ENCODE measurements around the gene KIF25. TPM values are rescaled to one million over a fixed set of nuclear protein-coding genes. Genes with fewer than 3 reads are reported as not detected.

The KIF25 gene
- total RNA-seq, 1 experiment from 2014 or later = 0.39 TPM

GRCh38 chr6:168039849-168040248 lies 42.4 kb downstream of the KIF25 start:
- no peak overlapping the region for H3K27ac ChIP-seq (ENCODE audit: low read depth, low read length, poor library complexity, severe bottlenecking)
- no peaks in the 10 kb centered on the region for H3K27me3 ChIP-seq (replicated peaks; ENCODE audit: insufficient read depth, low read depth, low read length, poor library complexity)
- ChIA-PET POLR2A (ENCODE audit: low non-redundant PET) (no interaction called here), CTCF (no interaction called here)
- peaks cover 23% of the 10 kb centered on the region for H3K9me3 ChIP-seq (ENCODE audit: low read depth, low read length, poor library complexity, severe bottlenecking)
- H3K4me3 ChIP-seq (ENCODE audit: low read depth, low read length, poor library complexity, severe bottlenecking) = no peak overlapping the region
- intact Hi-C loops (cut with micrococcal nuclease; ENCODE audit: unreplicated experiment) = no loop called here
- TF ChIP-seq EZH2 (IDR thresholded peaks at IDR 0.05; ENCODE audit: borderline replicate concordance, low read depth, low read length, poor library complexity, severe bottlenecking) = no peak
- TF ChIP-seq CTCF (conservative IDR thresholded peaks at IDR 0.05; ENCODE audit: low read depth, low read length) = no peak
- H3K36me3 ChIP-seq (ENCODE audit: insufficient read depth, low read length, poor library complexity, severe bottlenecking) = no peaks in the 10 kb centered on the region
- H3K4me1 ChIP-seq (ENCODE audit: insufficient read depth, low read length, poor library complexity, severe bottlenecking) = peaks cover 3% of the 10 kb centered on the region
- BruUV-seq (replicated peaks) = no TSS peak
- DNase-seq (ENCODE audit: low spot score) = no peak

- no peak overlapping the region for H3K4me3 ChIP-seq (ENCODE audit: low read depth, low read length, poor library complexity, severe bottlenecking)
- TF ChIP-seq CTCF (conservative IDR thresholded peaks at IDR 0.05; ENCODE audit: low read depth, low read length) (no peak), EZH2 (IDR thresholded peaks at IDR 0.05; ENCODE audit: borderline replicate concordance, low read depth, low read length, poor library complexity, severe bottlenecking) (no peak)
- ChIA-PET CTCF (no interaction called here), POLR2A (ENCODE audit: low non-redundant PET) (no interaction called here)
- no peak overlapping the region for H3K27ac ChIP-seq (ENCODE audit: low read depth, low read length, poor library complexity, severe bottlenecking)
- BruUV-seq (replicated peaks) = no TSS peak
- intact Hi-C loops (cut with micrococcal nuclease; ENCODE audit: unreplicated experiment) = no loop called here
- peaks cover 23% of the 10 kb centered on the region for H3K9me3 ChIP-seq (ENCODE audit: low read depth, low read length, poor library complexity, severe bottlenecking)
- no peaks in the 10 kb centered on the region for H3K27me3 ChIP-seq (replicated peaks; ENCODE audit: insufficient read depth, low read depth, low read length, poor library complexity)
- no peaks in the 10 kb centered on the region for H3K36me3 ChIP-seq (ENCODE audit: insufficient read depth, low read length, poor library complexity, severe bottlenecking)
- no peak for DNase-seq (ENCODE audit: low spot score)
- no peaks in the 10 kb centered on the region for H3K4me1 ChIP-seq (ENCODE audit: insufficient read depth, low read length, poor library complexity, severe bottlenecking)
Measured at GRCh38 chr6:168040856-168041496, 43.5 kb downstream of the KIF25 start.

DNA sequence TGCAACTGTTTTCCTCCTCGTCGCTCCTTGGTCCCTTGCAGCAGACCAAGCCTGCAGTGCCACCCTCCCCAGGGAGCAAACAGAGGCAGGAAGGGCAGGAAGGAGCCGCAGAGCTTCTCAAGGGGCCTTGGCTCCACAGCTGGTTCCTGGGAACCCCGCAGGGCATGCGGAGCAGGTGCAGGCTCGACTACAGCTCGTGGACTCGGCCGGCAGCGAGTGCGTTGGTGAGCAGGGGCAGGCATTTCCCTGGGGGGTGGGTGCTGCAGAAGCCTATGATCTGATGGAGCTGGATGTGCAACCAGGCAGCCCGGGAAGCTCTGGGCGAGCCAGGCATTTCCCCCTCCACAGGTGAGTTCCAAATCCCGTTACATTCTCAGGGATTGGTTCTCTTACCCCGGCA lies 44.5 kb downstream of the KIF25 start:
- CTCF ChIA-PET = no interaction called here
- Histone ChIP-seq H3K27ac (ENCODE audit: low read depth, low read length, poor library complexity, severe bottlenecking) (no peak overlapping the region), H3K9me3 (ENCODE audit: low read depth, low read length, poor library complexity, severe bottlenecking) (peaks cover 23% of the 10 kb centered on the region), H3K27me3 (replicated peaks; ENCODE audit: insufficient read depth, low read depth, low read length, poor library complexity) (no peaks in the 10 kb centered on the region), H3K4me3 (ENCODE audit: low read depth, low read length, poor library complexity, severe bottlenecking) (no peak overlapping the region), H3K36me3 (ENCODE audit: insufficient read depth, low read length, poor library complexity, severe bottlenecking) (no peaks in the 10 kb centered on the region), H3K4me1 (ENCODE audit: insufficient read depth, low read length, poor library complexity, severe bottlenecking) (no peaks in the 10 kb centered on the region)
- POLR2A ChIA-PET (ENCODE audit: low non-redundant PET) = no interaction called here
- intact Hi-C loops (cut with micrococcal nuclease; ENCODE audit: unreplicated experiment) = no loop called here
- no peak for DNase-seq (ENCODE audit: low spot score)
- BruUV-seq (replicated peaks) = no TSS peak
- TF ChIP-seq EZH2 (IDR thresholded peaks at IDR 0.05; ENCODE audit: borderline replicate concordance, low read depth, low read length, poor library complexity, severe bottlenecking) (no peak), CTCF (conservative IDR thresholded peaks at IDR 0.05; ENCODE audit: low read depth, low read length) (no peak)
